PC-9 (cell line): ENCODE data around the gene SNRPD2.

Experiments
- EZH2 ChIP-seq: fragments of 200-600 bp; sonication (generic); IDR thresholded peaks from 2 replicates; pipeline ENCODE4 v1.8.0; 2017; ENCODE audit warnings: antibody characterized with exemption, low read depth
- TF ChIP-seq, protein P1 (sequence below): fragments of 200-600 bp; sonication (generic); conservative IDR thresholded peaks from 2 replicates; pipeline ENCODE4 v1.6.1; 2017; ENCODE audit warnings: mixed run types, antibody characterized with exemption, mild to moderate bottlenecking, moderate library complexity

DNA sequence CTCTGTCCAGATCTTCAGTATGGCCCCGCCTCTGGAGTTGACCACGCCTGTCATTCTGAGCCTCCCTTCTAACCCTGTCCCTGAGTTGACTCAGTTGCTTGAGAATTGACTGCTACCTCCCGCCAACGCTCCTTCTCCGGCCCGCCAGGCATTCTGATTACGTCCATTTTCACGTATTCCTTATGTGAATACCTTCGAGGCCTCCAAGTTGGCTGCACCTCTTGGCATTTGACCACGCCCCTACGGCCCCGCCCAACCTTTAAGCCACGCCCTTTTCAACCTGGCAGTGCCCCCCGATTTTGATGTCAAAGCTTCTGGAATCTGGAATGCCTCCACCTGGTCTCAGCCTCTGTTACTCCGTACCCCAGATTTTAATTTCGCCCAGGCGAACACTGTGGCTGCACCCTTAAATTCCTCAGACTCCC, 50.9 kb downstream of the SNRPD2 start:
- TF ChIP-seq EZH2, result no peak
- TF ChIP-seq, protein P1, sequence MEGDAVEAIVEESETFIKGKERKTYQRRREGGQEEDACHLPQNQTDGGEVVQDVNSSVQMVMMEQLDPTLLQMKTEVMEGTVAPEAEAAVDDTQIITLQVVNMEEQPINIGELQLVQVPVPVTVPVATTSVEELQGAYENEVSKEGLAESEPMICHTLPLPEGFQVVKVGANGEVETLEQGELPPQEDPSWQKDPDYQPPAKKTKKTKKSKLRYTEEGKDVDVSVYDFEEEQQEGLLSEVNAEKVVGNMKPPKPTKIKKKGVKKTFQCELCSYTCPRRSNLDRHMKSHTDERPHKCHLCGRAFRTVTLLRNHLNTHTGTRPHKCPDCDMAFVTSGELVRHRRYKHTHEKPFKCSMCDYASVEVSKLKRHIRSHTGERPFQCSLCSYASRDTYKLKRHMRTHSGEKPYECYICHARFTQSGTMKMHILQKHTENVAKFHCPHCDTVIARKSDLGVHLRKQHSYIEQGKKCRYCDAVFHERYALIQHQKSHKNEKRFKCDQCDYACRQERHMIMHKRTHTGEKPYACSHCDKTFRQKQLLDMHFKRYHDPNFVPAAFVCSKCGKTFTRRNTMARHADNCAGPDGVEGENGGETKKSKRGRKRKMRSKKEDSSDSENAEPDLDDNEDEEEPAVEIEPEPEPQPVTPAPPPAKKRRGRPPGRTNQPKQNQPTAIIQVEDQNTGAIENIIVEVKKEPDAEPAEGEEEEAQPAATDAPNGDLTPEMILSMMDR, result no peak
